ENCODE measurements around the gene SLC35B1. TPM values are rescaled to one million over a fixed set of nuclear protein-coding genes. Genes with fewer than 3 reads are reported as not detected.

Gene SLC35B1
- polyA plus RNA-seq, 1 donor (not counting 4 experiments of a cell fraction or from before 2014, with no cell fraction given): 71.6 TPM

- H2AFZ ChIP-seq (ENCODE audit: control insufficient read depth, low read length): no peak overlapping the region
- H3K4me2 ChIP-seq (ENCODE audit: control insufficient read depth, extremely low read depth, insufficient read depth, low read depth, low read length): no peak overlapping the region
- no peaks in the 10 kb centered on the region for H3K4me1 ChIP-seq (ENCODE audit: control insufficient read depth, extremely low read depth, insufficient read depth, low read length)
- H3K9me3 ChIP-seq (ENCODE audit: control insufficient read depth, low read depth, low read length): no peaks in the 10 kb centered on the region
- H3K27ac ChIP-seq (ENCODE audit: control insufficient read depth, insufficient read depth, low read length): no peak overlapping the region
- H3K9ac ChIP-seq (ENCODE audit: control insufficient read depth, extremely low read depth, insufficient read depth, low read length): no peak overlapping the region
- DNase-seq (ENCODE audit: low read depth, low spot score): no peak
- no peak overlapping the region for H3K4me3 ChIP-seq (ENCODE audit: control insufficient read depth in 2 of 3, extremely low read depth in 1 of 3, insufficient read depth in 2 of 3, low read depth in 1 of 3, low read length in 3 of 3)
- no peaks in the 10 kb centered on the region for H3K27me3 ChIP-seq (ENCODE audit: control insufficient read depth, extremely low read depth, insufficient read depth, low read length)
- TF ChIP-seq EZH2 (IDR thresholded peaks at IDR 0.05; ENCODE audit: low read length) (no peak), CTCF (optimal IDR thresholded peaks at IDR 0.05 in 1 of 3, IDR thresholded peaks at IDR 0.05 in 1 of 3, conservative IDR thresholded peaks at IDR 0.05 in 1 of 3; ENCODE audit: extremely low read depth in 1 of 3, insufficient read depth in 2 of 3, low read length in 3 of 3) (no peak)
- peaks cover 0 to 11% of the 10 kb centered on the region in 2 experiments for H3K36me3 ChIP-seq (ENCODE audit: control insufficient read depth in 2 of 2, extremely low read depth in 1 of 2, insufficient read depth in 2 of 2, low read length in 2 of 2)
- H3K79me2 ChIP-seq (ENCODE audit: control insufficient read depth, insufficient read depth, low read length): no peaks in the 10 kb centered on the region
- no peak for FAIRE-seq
- dilution Hi-C loops (cut with MboI; ENCODE audit: extremely low pct_ligation_motif_present, low sequenced_read_pairs): no loop called here
- H3K9me1 ChIP-seq (ENCODE audit: control insufficient read depth, extremely low read depth, insufficient read depth, low read length): no peaks in the 10 kb centered on the region
- H4K20me1 ChIP-seq (ENCODE audit: control insufficient read depth, extremely low read depth, insufficient read depth, low read length): no peaks in the 10 kb centered on the region
These were observed 7.5 kb upstream of the SLC35B1 start for GRCh38 chr17:49715216-49715615.

GRCh38 chr17:49708515-49709183 is 885 bp upstream of the SLC35B1 start:
- H3K36me3 ChIP-seq (ENCODE audit: control insufficient read depth in 2 of 2, extremely low read depth in 1 of 2, insufficient read depth in 2 of 2, low read length in 2 of 2): peaks cover 10 to 22% of the 10 kb centered on the region in 2 experiments
- H3K4me2 ChIP-seq (ENCODE audit: control insufficient read depth, extremely low read depth, insufficient read depth, low read depth, low read length): peak overlapping the region; percentile 75
- FAIRE-seq: no peak
- dilution Hi-C loops (cut with MboI; ENCODE audit: extremely low pct_ligation_motif_present, low sequenced_read_pairs): no loop called here
- peak overlapping the region; percentile 94 for H2AFZ ChIP-seq (ENCODE audit: control insufficient read depth, low read length)
- no peaks in the 10 kb centered on the region for H4K20me1 ChIP-seq (ENCODE audit: control insufficient read depth, extremely low read depth, insufficient read depth, low read length)
- no peak for TF ChIP-seq EZH2 (IDR thresholded peaks at IDR 0.05; ENCODE audit: low read length)
- TF ChIP-seq CTCF (optimal IDR thresholded peaks at IDR 0.05 in 1 of 3, IDR thresholded peaks at IDR 0.05 in 1 of 3, conservative IDR thresholded peaks at IDR 0.05 in 1 of 3; ENCODE audit: extremely low read depth in 1 of 3, insufficient read depth in 2 of 3, low read length in 3 of 3): no peak
- peak overlapping the region; percentile 99 for H3K27ac ChIP-seq (ENCODE audit: control insufficient read depth, insufficient read depth, low read length)
- H3K9me3 ChIP-seq (ENCODE audit: control insufficient read depth, low read depth, low read length): no peaks in the 10 kb centered on the region
- peak overlapping the region; percentile 12 to 53 (median 49) for H3K4me3 ChIP-seq (ENCODE audit: control insufficient read depth in 2 of 3, extremely low read depth in 1 of 3, insufficient read depth in 2 of 3, low read depth in 1 of 3, low read length in 3 of 3)
- no peak for DNase-seq (ENCODE audit: low read depth, low spot score)
- peaks cover 21% of the 10 kb centered on the region for H3K79me2 ChIP-seq (ENCODE audit: control insufficient read depth, insufficient read depth, low read length)
- no peaks in the 10 kb centered on the region for H3K27me3 ChIP-seq (ENCODE audit: control insufficient read depth, extremely low read depth, insufficient read depth, low read length)
- H3K4me1 ChIP-seq (ENCODE audit: control insufficient read depth, extremely low read depth, insufficient read depth, low read length): peaks cover 17% of the 10 kb centered on the region
- H3K9me1 ChIP-seq (ENCODE audit: control insufficient read depth, extremely low read depth, insufficient read depth, low read length): no peaks in the 10 kb centered on the region
- peak overlapping the region; percentile 99 for H3K9ac ChIP-seq (ENCODE audit: control insufficient read depth, extremely low read depth, insufficient read depth, low read length)

All from keratinocyte (primary cell).